ENCODE data around the gene CCDC184.

CCDC184 gene

GRCh38 chr12:48179466-48179865, 4.0 kb upstream of the CCDC184 start:
- TF ChIP-seq CTCF (conservative IDR thresholded peaks at IDR 0.05; ENCODE audit: low read length) = no peak
- no peak for DNase-seq (ENCODE audit: low read depth)
- no peak overlapping the region for H3K4me3 ChIP-seq (ENCODE audit: low read length)

GRCh38 chr12:48180424-48180823, 3.0 kb upstream of the CCDC184 start:
- no peak for DNase-seq (ENCODE audit: low read depth)
- no peak for TF ChIP-seq CTCF (conservative IDR thresholded peaks at IDR 0.05; ENCODE audit: low read length)
- no peak overlapping the region for H3K4me3 ChIP-seq (ENCODE audit: low read length)

GRCh38 chr12:48180857-48181495, 2.5 kb upstream of the CCDC184 start:
- DNase-seq (ENCODE audit: low read depth) = no peak
- no peak overlapping the region for H3K4me3 ChIP-seq (ENCODE audit: low read length)
- no peak for TF ChIP-seq CTCF (conservative IDR thresholded peaks at IDR 0.05; ENCODE audit: low read length)

GRCh38 chr12:48182631-48183030, 813 bp upstream of the CCDC184 start:
- no peak for DNase-seq (ENCODE audit: low read depth)
- no peak for TF ChIP-seq CTCF (conservative IDR thresholded peaks at IDR 0.05; ENCODE audit: low read length)
- H3K4me3 ChIP-seq (ENCODE audit: low read length) = peak overlapping the region; percentile 77

DNA sequence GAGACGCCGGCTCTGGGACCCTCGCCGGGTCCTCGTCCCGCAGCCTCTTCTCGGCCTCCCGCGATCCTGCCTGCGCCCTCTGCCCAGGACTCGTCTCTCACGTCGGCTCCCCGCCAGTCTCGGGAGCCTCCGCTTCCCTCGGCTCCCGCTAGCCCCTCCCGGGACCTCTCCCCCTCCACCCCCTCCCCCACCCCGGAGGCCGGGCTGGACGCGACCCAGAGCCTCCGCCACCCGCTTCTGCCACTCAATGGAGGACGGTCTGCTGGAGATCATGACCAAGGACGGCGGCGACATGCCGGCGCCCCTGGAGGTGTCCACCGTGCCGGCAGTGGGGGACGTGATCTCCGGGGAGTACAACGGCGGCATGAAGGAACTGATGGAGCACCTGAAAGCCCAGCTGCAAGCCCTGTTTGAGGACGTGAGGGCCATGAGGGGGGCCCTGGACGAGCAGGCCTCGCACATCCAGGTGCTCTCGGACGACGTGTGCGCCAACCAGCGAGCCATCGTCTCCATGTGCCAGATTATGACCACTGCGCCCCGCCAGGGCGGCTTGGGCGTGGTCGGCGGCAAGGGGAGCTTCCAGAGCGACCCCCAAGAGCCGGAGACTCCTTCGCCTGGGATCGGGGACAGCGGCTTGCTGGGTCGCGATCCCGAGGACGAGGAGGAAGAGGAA, 568 bp downstream of the CCDC184 start:
- DNase-seq (ENCODE audit: low read depth) = no peak
- no peak; the same call in 1 of the 2 replicates for TF ChIP-seq CTCF (conservative IDR thresholded peaks at IDR 0.05; ENCODE audit: low read length)
- H3K4me3 ChIP-seq (ENCODE audit: low read length) = peak overlapping the region; percentile 77

DNA sequence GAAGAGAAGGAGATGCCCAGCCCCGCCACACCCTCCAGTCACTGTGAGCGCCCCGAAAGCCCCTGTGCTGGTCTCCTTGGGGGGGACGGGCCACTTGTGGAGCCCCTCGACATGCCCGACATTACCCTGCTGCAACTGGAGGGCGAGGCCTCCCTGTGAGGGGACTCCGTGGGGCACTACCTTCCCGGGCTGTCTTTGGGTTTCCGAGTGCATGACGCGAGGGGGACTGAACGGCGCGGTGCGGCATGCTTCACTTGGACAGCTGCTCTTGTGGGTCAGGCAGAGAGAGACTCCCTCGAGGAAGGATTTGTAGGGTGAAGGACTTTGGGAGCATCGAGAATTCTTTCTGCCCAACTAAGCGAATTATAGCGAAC, 1.1 kb downstream of the CCDC184 start:
- H3K4me3 ChIP-seq (ENCODE audit: low read length) = no peak overlapping the region
- DNase-seq (ENCODE audit: low read depth) = no peak
- no peak for TF ChIP-seq CTCF (conservative IDR thresholded peaks at IDR 0.05; ENCODE audit: low read length)
